Measurements from ENCODE around the gene OSBPL2. TPM values are rescaled to one million over a fixed set of nuclear protein-coding genes. Genes with fewer than 3 reads are reported as not detected.

The OSBPL2 gene
- total RNA-seq, 2 experiments from 2014 or later: 52.8 to 54.4 TPM

DNA sequence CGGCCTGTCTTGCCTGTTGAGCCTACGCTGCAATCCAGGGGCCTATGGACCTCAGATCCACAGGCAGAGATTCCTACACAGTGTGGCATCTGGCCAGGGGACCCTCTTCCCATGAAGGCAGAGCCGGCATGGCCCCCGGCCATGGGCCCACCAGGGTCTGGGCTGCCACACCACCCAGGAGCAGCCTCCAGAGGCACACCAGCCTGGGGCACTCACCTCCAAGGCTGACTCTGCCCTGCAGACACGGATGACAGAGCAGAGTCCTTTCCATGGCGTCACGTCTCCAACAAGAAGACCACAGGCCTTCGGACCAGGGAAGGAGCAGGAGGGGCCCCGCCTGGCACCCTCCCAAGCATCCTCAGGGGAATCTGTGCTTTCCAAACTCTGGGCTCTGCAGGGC is 14.8 kb upstream of the OSBPL2 start:
- no peaks in the 10 kb centered on the region for H3K36me3 ChIP-seq (ENCODE audit: insufficient read depth, low read length)
- H3K9me3 ChIP-seq (ENCODE audit: control insufficient read depth in 1 of 2, insufficient read depth in 1 of 2, low read length in 2 of 2): peaks cover 0 to 33% of the 10 kb centered on the region in 2 experiments
- TF ChIP-seq, protein P1, sequence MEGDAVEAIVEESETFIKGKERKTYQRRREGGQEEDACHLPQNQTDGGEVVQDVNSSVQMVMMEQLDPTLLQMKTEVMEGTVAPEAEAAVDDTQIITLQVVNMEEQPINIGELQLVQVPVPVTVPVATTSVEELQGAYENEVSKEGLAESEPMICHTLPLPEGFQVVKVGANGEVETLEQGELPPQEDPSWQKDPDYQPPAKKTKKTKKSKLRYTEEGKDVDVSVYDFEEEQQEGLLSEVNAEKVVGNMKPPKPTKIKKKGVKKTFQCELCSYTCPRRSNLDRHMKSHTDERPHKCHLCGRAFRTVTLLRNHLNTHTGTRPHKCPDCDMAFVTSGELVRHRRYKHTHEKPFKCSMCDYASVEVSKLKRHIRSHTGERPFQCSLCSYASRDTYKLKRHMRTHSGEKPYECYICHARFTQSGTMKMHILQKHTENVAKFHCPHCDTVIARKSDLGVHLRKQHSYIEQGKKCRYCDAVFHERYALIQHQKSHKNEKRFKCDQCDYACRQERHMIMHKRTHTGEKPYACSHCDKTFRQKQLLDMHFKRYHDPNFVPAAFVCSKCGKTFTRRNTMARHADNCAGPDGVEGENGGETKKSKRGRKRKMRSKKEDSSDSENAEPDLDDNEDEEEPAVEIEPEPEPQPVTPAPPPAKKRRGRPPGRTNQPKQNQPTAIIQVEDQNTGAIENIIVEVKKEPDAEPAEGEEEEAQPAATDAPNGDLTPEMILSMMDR (IDR thresholded peaks at IDR 0.05): no peak
- H3K4me1 Mint-ChIP-seq (ENCODE audit: low read depth): no peaks in the 10 kb centered on the region
- H3K27me3 ChIP-seq (ENCODE audit: control insufficient read depth in 1 of 2, insufficient read depth in 2 of 2, low read length in 2 of 2): peaks cover 43 to 47% of the 10 kb centered on the region in 2 experiments
- H3K27ac Mint-ChIP-seq: no peak overlapping the region
- no peak overlapping the region for H3K27ac ChIP-seq (ENCODE audit: low read depth in 1 of 2, low read length in 2 of 2)
- POLR2A ChIA-PET: no interaction called here
- H3K9me3 Mint-ChIP-seq: no peaks in the 10 kb centered on the region
- no peak overlapping the region for H3K4me3 ChIP-seq (ENCODE audit: low read length)
- intact Hi-C loops (cut with DNase I, micrococcal nuclease): no loop called here
- H3K4me1 ChIP-seq (ENCODE audit: insufficient read depth, low read length): peaks cover 16% of the 10 kb centered on the region
- no peak for ATAC-seq (ENCODE audit: poor library complexity)
- no peak for DNase-seq
- no peaks in the 10 kb centered on the region for H3K36me3 Mint-ChIP-seq (ENCODE audit: low read depth)
- CTCF ChIA-PET: no interaction called here
- H3K4me3 Mint-ChIP-seq: no peak overlapping the region
- H3K27me3 Mint-ChIP-seq: peaks cover 50% of the 10 kb centered on the region

DNA sequence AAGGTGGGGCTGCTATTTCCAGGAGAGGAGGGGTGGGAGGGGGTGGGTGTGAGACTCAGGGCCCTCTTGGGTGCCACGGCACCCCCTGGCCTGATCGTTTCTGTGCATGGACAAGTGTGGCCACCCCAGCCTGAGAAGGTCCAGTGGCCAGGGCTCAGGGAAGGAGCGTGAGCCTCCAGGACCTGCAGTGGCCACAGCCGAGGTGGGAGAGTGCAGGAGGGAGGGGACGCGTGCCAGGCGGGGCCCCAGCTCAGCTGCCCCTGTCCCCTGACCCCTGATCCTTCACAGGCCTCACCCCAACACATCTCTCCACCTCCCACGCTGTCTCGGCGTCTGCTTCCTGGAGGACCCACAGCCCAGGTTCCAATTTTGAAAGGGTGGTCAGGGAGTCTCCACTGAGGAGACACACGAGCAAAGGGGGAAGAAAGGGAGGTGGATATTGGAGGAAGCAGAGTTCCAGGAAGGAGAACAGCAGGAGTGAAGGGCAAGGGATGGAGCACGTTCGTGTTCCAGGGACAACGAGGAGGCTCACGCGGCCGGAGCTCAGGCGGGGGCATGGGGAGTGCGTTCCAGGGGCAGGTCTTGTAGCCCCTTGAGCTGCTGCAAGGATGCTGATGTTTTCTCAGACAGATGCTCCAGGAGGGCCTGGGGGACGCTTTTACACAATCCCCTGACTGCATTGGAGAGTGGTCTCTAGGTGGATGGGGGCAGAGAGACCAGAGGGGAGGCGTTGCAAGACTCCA is 14.0 kb upstream of the OSBPL2 start:
- Mint-ChIP-seq H3K27ac (no peak overlapping the region), H3K4me1 (ENCODE audit: low read depth) (no peaks in the 10 kb centered on the region), H3K36me3 (ENCODE audit: low read depth) (no peaks in the 10 kb centered on the region), H3K4me3 (no peak overlapping the region), H3K9me3 (no peaks in the 10 kb centered on the region), H3K27me3 (peaks cover 46% of the 10 kb centered on the region)
- TF ChIP-seq, protein P1 (IDR thresholded peaks at IDR 0.05): no peak
- DNase-seq (no peak), ATAC-seq (ENCODE audit: poor library complexity) (no peak)
- no peak overlapping the region for H3K4me3 ChIP-seq (ENCODE audit: low read length)
- H3K9me3 ChIP-seq (ENCODE audit: control insufficient read depth in 1 of 2, insufficient read depth in 1 of 2, low read length in 2 of 2): peaks cover 0 to 33% of the 10 kb centered on the region in 2 experiments
- peaks cover 12% of the 10 kb centered on the region for H3K4me1 ChIP-seq (ENCODE audit: insufficient read depth, low read length)
- H3K27ac ChIP-seq (ENCODE audit: low read depth in 1 of 2, low read length in 2 of 2): no peak overlapping the region
- no peaks in the 10 kb centered on the region for H3K36me3 ChIP-seq (ENCODE audit: insufficient read depth, low read length)
- CTCF ChIA-PET: no interaction called here
- intact Hi-C loops (cut with DNase I, micrococcal nuclease): no loop called here
- peaks cover 37 to 40% of the 10 kb centered on the region in 2 experiments for H3K27me3 ChIP-seq (ENCODE audit: control insufficient read depth in 1 of 2, insufficient read depth in 2 of 2, low read length in 2 of 2)
- POLR2A ChIA-PET: no interaction called here

DNA sequence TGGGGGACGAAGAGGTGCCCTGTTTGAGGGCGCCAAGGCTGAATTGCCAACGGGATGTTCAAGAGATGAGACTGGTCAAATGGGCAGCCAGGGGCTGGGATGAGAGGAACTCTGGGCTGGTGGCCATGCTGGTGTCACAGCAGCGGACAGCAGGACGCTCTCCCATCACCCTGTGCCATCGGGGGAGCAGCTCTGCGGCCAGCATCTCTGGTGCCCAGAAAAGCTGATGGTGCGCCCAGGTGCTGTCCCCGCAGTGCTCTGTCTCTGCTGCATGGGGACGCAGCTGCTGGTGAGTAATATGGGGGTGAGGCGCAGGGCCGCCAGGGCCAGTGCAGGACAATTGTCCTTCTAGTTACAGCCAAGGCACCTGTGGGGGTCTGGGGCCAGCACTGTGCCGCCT is 13.3 kb upstream of the OSBPL2 start:
- H3K4me3 Mint-ChIP-seq: no peak overlapping the region
- H3K9me3 Mint-ChIP-seq: no peaks in the 10 kb centered on the region
- H3K9me3 ChIP-seq (ENCODE audit: control insufficient read depth in 1 of 2, insufficient read depth in 1 of 2, low read length in 2 of 2): peaks cover 0 to 33% of the 10 kb centered on the region in 2 experiments
- no peaks in the 10 kb centered on the region for H3K4me1 Mint-ChIP-seq (ENCODE audit: low read depth)
- no peak for DNase-seq
- no peak for ATAC-seq (ENCODE audit: poor library complexity)
- no peak overlapping the region for H3K4me3 ChIP-seq (ENCODE audit: low read length)
- peaks cover 45% of the 10 kb centered on the region for H3K27me3 Mint-ChIP-seq
- no peak overlapping the region for H3K27ac Mint-ChIP-seq
- no peaks in the 10 kb centered on the region for H3K36me3 ChIP-seq (ENCODE audit: insufficient read depth, low read length)
- TF ChIP-seq, protein P1 (IDR thresholded peaks at IDR 0.05): no peak
- H3K4me1 ChIP-seq (ENCODE audit: insufficient read depth, low read length): peaks cover 8% of the 10 kb centered on the region
- POLR2A ChIA-PET: no interaction called here
- CTCF ChIA-PET: no interaction called here
- no peaks in the 10 kb centered on the region for H3K36me3 Mint-ChIP-seq (ENCODE audit: low read depth)
- intact Hi-C loops (cut with DNase I, micrococcal nuclease): no loop called here
- peaks cover 34 to 36% of the 10 kb centered on the region in 2 experiments for H3K27me3 ChIP-seq (ENCODE audit: control insufficient read depth in 1 of 2, insufficient read depth in 2 of 2, low read length in 2 of 2)
- no peak overlapping the region for H3K27ac ChIP-seq (ENCODE audit: low read depth in 1 of 2, low read length in 2 of 2)
